Activated CD4-positive, alpha-beta T cell treated with anti-CD3 and anti-CD28 coated beads, Interleukin-2, amount 10 ng/mL, durations not matched to agents 7 days and 5 days (primary cell): Measurements from ENCODE around the gene E4F1. TPM values are rescaled to one million over a fixed set of nuclear protein-coding genes. Genes with fewer than 3 reads are reported as not detected.
A peak's percentile ranks its signal among the peaks of the same experiment; 100 is the strongest.
"Not testable (repeated sequence)": the region's sequence is repeated elsewhere in the genome, so short reads cannot be mapped to it uniquely, and the experiment has no call there.

ENCODE experiments used
- CTCF ChIA-PET: fragments of 350-600 bp; sonication (Branson Sonifier 250); formaldehyde crosslinking; loops from one replicate; lab custom pipeline; 2021; ENCODE audit warnings: antibody characterized with exemption; lab: Charles Lee
- POLR2A ChIA-PET: fragments of 350-600 bp; sonication (Branson Sonifier 250); formaldehyde crosslinking; loops from one replicate; lab custom pipeline; 2021; ENCODE audit warnings: antibody characterized with exemption; lab: Charles Lee
- DNase-seq: peaks from one replicate; pipeline ENCODE4 v3.0.0-alpha.2; 2020
- H3K27ac Mint-ChIP-seq: one replicate; pipeline ENCODE4 v1.8.0; 2021; ENCODE audit warnings: mild to moderate bottlenecking, moderate library complexity, mixed read lengths
- H3K27me3 Mint-ChIP-seq: one replicate; pipeline ENCODE4 v1.8.0; 2021; ENCODE audit warnings: mixed read lengths
- H3K36me3 Mint-ChIP-seq: one replicate; pipeline ENCODE4 v1.8.0; 2021; ENCODE audit warnings: low read depth, mixed read lengths
- H3K4me1 Mint-ChIP-seq: one replicate; pipeline ENCODE4 v1.8.0; 2021; ENCODE audit warnings: mixed read lengths
- H3K4me3 Mint-ChIP-seq: one replicate; pipeline ENCODE4 v1.8.0; 2021; ENCODE audit warnings: mild to moderate bottlenecking, moderate library complexity, mixed read lengths
- H3K9me3 Mint-ChIP-seq: one replicate; pipeline ENCODE4 v1.8.0; 2021; ENCODE audit warnings: mixed read lengths
- total RNA-seq, 2 experiments: library from RNA; stranded (reverse); gene quantifications; one replicate each; pipeline ENCODE4 v1.2.3, GENCODE V29; 2021

Gene E4F1
- total RNA-seq, 2 experiments from 2014 or later = 28.8 to 32.6 TPM

GRCh38 chr16:2251296-2252111, 28.1 kb downstream of the E4F1 start, which contains the start of gene ECI1:
Gene ECI1 (minus strand): TSS chr16:2251587. CDS start chr16:2251566, 21 bp downstream.
- Mint-ChIP-seq H3K27me3 (no peaks in the 10 kb centered on the region), H3K9me3 (no peaks in the 10 kb centered on the region), H3K27ac (peak within 1 kb of the TSS; percentile 93), H3K4me1 (peaks cover 10% of the 10 kb centered on the region), H3K36me3 (peaks cover 24% of the 10 kb centered on the region), H3K4me3 (peak within 1 kb of the TSS; percentile 92)
- ChIA-PET POLR2A (interaction anchor here (0.5 to 1.6 kb wide), 4 partner anchors 11 to 547 kb away, joined by 3 read pairs; partner anchors contain the start of gene TRAF7), CTCF (interaction anchor here (0.7 to 2.2 kb wide), 11 partner anchors 9 to 57 kb away, joined by 3 to 6 read pairs (median 4); partner anchors contain the start of genes DNASE1L2 and PGP)
- peak; percentile 83 for DNase-seq

GRCh38 chr16:2252806-2253148, 29.4 kb downstream of the E4F1 start:
- CTCF ChIA-PET = interaction anchor here (0.6 to 2.2 kb wide), 5 partner anchors 10 to 202 kb away, joined by 3 to 6 read pairs (median 5); partner anchors contain the start of gene DNASE1L2
- peaks cover 37% of the 10 kb centered on the region for H3K36me3 Mint-ChIP-seq

GRCh38 chr16:2253293-2253692, 29.9 kb downstream of the E4F1 start:
- Mint-ChIP-seq H3K9me3 (no peaks in the 10 kb centered on the region), H3K27ac (peak overlapping the region; percentile 65), H3K27me3 (no peaks in the 10 kb centered on the region), H3K4me1 (peaks cover 10% of the 10 kb centered on the region), H3K36me3 (peaks cover 41% of the 10 kb centered on the region), H3K4me3 (no peak overlapping the region)
- no peak for DNase-seq
- POLR2A ChIA-PET = interaction anchor here (0.7 kb wide), 1 partner anchor 38 kb away, joined by 8 read pairs; no protein-coding TSS in a partner anchor
- CTCF ChIA-PET = interaction anchor here (1.3 to 2.2 kb wide), 2 partner anchors 11 to 58 kb away, joined by 6 read pairs; no protein-coding TSS in a partner anchor

More at GRCh38 chr16:2252806-2253148, 29.4 kb downstream of the E4F1 start:
- no peak for DNase-seq
- Mint-ChIP-seq H3K4me3 (no peak overlapping the region), H3K9me3 (no peaks in the 10 kb centered on the region), H3K4me1 (peaks cover 10% of the 10 kb centered on the region), H3K27ac (peak overlapping the region; percentile 65), H3K27me3 (no peaks in the 10 kb centered on the region)
- POLR2A ChIA-PET = interaction anchor here (0.7 kb wide), 1 partner anchor 38 kb away, joined by 8 read pairs; no protein-coding TSS in a partner anchor

GRCh38 chr16:2256531-2257140, 33.2 kb downstream of the E4F1 start:
- Mint-ChIP-seq H3K27ac (peak overlapping the region; percentile 46), H3K4me1 (peaks cover 2% of the 10 kb centered on the region), H3K9me3 (no peaks in the 10 kb centered on the region), H3K27me3 (no peaks in the 10 kb centered on the region), H3K4me3 (no peak overlapping the region), H3K36me3 (peaks cover 60% of the 10 kb centered on the region)
- CTCF ChIA-PET = interaction anchor here (1.0 to 1.2 kb wide), 2 partner anchors 9 to 141 kb away, joined by 3 to 4 read pairs; no protein-coding TSS in a partner anchor
- no peak for DNase-seq
- POLR2A ChIA-PET = no interaction called here

GRCh38 chr16:2257726-2258125, 34.3 kb downstream of the E4F1 start:
- POLR2A ChIA-PET = interaction anchor here (0.6 kb wide), 1 partner anchor 11 kb away, joined by 3 read pairs; no protein-coding TSS in a partner anchor
- H3K9me3 Mint-ChIP-seq = no peaks in the 10 kb centered on the region
- H3K4me3 Mint-ChIP-seq = no peak overlapping the region
- DNase-seq = no peak
- H3K4me1 Mint-ChIP-seq = peaks cover 3% of the 10 kb centered on the region
- peaks cover 69% of the 10 kb centered on the region for H3K36me3 Mint-ChIP-seq
- no peaks in the 10 kb centered on the region for H3K27me3 Mint-ChIP-seq
- CTCF ChIA-PET = interaction anchor here (0.6 kb wide), 1 partner anchor 539 kb away, joined by 3 read pairs; no protein-coding TSS in a partner anchor
- no peak overlapping the region for H3K27ac Mint-ChIP-seq

- H3K27ac Mint-ChIP-seq, POLR2A ChIA-PET, H3K4me3 Mint-ChIP-seq, H3K9me3 Mint-ChIP-seq, H3K4me1 Mint-ChIP-seq, DNase-seq, H3K27me3 Mint-ChIP-seq: not testable (repeated sequence)
- peaks cover 67% of the 10 kb centered on the region for H3K36me3 Mint-ChIP-seq
- CTCF ChIA-PET = interaction anchor here (0.6 kb wide), 1 partner anchor 538 kb away, joined by 3 read pairs; no protein-coding TSS in a partner anchor
Observed at GRCh38 chr16:2258530-2258929, 35.1 kb downstream of the E4F1 start.

GRCh38 chr16:2260250-2260649, 36.9 kb downstream of the E4F1 start:
- H3K9me3 Mint-ChIP-seq = no peaks in the 10 kb centered on the region
- DNase-seq = no peak
- H3K27ac Mint-ChIP-seq = no peak overlapping the region
- peaks cover 64% of the 10 kb centered on the region for H3K36me3 Mint-ChIP-seq
- no peaks in the 10 kb centered on the region for H3K27me3 Mint-ChIP-seq
- CTCF ChIA-PET = no interaction called here
- no peak overlapping the region for H3K4me3 Mint-ChIP-seq
- peaks cover 12% of the 10 kb centered on the region for H3K4me1 Mint-ChIP-seq
- POLR2A ChIA-PET = no interaction called here

- H3K4me3 Mint-ChIP-seq, H3K27me3 Mint-ChIP-seq, DNase-seq, H3K9me3 Mint-ChIP-seq, H3K27ac Mint-ChIP-seq: not testable (repeated sequence)
- Mint-ChIP-seq H3K4me1 (peaks cover 29% of the 10 kb centered on the region), H3K36me3 (peaks cover 55% of the 10 kb centered on the region)
- CTCF ChIA-PET = interaction anchor here (0.7 kb wide), 1 partner anchor 224 kb away, joined by 3 read pairs; no protein-coding TSS in a partner anchor
- POLR2A ChIA-PET = interaction anchor here (1.3 kb wide), 1 partner anchor 12 kb away, joined by 3 read pairs; the partner anchor contains the start of gene ECI1
Observed at GRCh38 chr16:2263026-2263425, 39.6 kb downstream of the E4F1 start.

GRCh38 chr16:2266887-2267286, 43.5 kb downstream of the E4F1 start:
- Mint-ChIP-seq H3K4me3 (peak overlapping the region; percentile 87), H3K27ac (peak overlapping the region; percentile 98), H3K4me1 (peaks cover 36% of the 10 kb centered on the region), H3K36me3 (peaks cover 34% of the 10 kb centered on the region)
- H3K27me3 Mint-ChIP-seq, H3K9me3 Mint-ChIP-seq, POLR2A ChIA-PET, CTCF ChIA-PET: not testable (repeated sequence)
- DNase-seq = peak; percentile 31

GRCh38 chr16:2267505-2267912, 44.1 kb downstream of the E4F1 start:
- H3K27me3 Mint-ChIP-seq, H3K9me3 Mint-ChIP-seq, DNase-seq, CTCF ChIA-PET, POLR2A ChIA-PET: not testable (repeated sequence)
- Mint-ChIP-seq H3K4me1 (peaks cover 33% of the 10 kb centered on the region), H3K4me3 (peak overlapping the region; percentile 87), H3K27ac (peak overlapping the region; percentile 98), H3K36me3 (peaks cover 28% of the 10 kb centered on the region)

- Mint-ChIP-seq H3K4me1 (peaks cover 33% of the 10 kb centered on the region), H3K4me3 (peak within 1 kb of the TSS; percentile 87), H3K27me3 (no peaks in the 10 kb centered on the region), H3K36me3 (peaks cover 22% of the 10 kb centered on the region), H3K9me3 (no peaks in the 10 kb centered on the region), H3K27ac (peak within 1 kb of the TSS; percentile 98)
- CTCF ChIA-PET = interaction anchor here (0.8 kb wide), 1 partner anchor 16 kb away, joined by 3 read pairs; no protein-coding TSS in a partner anchor
- DNase-seq = peak; percentile 96
- POLR2A ChIA-PET = no interaction called here
Observed at GRCh38 chr16:2267913-2268666, 44.7 kb downstream of the E4F1 start, which contains the start of gene RNPS1. Gene RNPS1 (minus strand): TSS chr16:2268126. CDS start chr16:2264643, 3,483 bp downstream.

- H3K36me3 Mint-ChIP-seq = peaks cover 19% of the 10 kb centered on the region
- H3K27me3 Mint-ChIP-seq = no peaks in the 10 kb centered on the region
- no peaks in the 10 kb centered on the region for H3K9me3 Mint-ChIP-seq
- CTCF ChIA-PET = interaction anchor here (1.2 kb wide), 1 partner anchor 9 kb away, joined by 4 read pairs; no protein-coding TSS in a partner anchor
- POLR2A ChIA-PET = no interaction called here
- H3K27ac Mint-ChIP-seq = no peak overlapping the region
- DNase-seq = no peak
- peak overlapping the region; percentile 87 for H3K4me3 Mint-ChIP-seq
- H3K4me1 Mint-ChIP-seq = peaks cover 26% of the 10 kb centered on the region
Observed at GRCh38 chr16:2270070-2270462, 46.7 kb downstream of the E4F1 start.
